NT2/D1 (cell line): ENCODE data around the gene ZNF48.

Experiments
- DNase-seq: peaks from one replicate; pipeline ENCODE4 v3.0.0-alpha.2; 2011; ENCODE audit warnings: low read depth, low spot score
- H3K27me3 ChIP-seq: 2 replicates; pipeline ENCODE4 v1.6.0; 2011; ENCODE audit warnings: mild to moderate bottlenecking; ENCODE audit not compliant: insufficient read length, insufficient read depth
- H3K36me3 ChIP-seq: 2 replicates; pipeline ENCODE4 v1.6.1; 2011; ENCODE audit warnings: mild to moderate bottlenecking, low read length, mixed read lengths; ENCODE audit not compliant: insufficient read depth, insufficient read length
- H3K4me1 ChIP-seq: 2 replicates; pipeline ENCODE4 v1.5.1; 2011; ENCODE audit not compliant: insufficient read depth, insufficient read length
- H3K4me3 ChIP-seq: 2 replicates; pipeline ENCODE4 v1.5.1; 2011; ENCODE audit warnings: low read depth; ENCODE audit not compliant: insufficient read length
- H3K9ac ChIP-seq: 2 replicates; pipeline ENCODE4 v1.6.0; 2011; ENCODE audit warnings: low read depth; ENCODE audit not compliant: insufficient read length
- H3K9me3 ChIP-seq: 2 replicates; pipeline ENCODE4 v1.5.1; 2011; ENCODE audit warnings: mild to moderate bottlenecking, low read length; ENCODE audit not compliant: insufficient read depth
- SUZ12 ChIP-seq: IDR thresholded peaks from 2 replicates; pipeline ENCODE4 v1.6.1; 2011; ENCODE audit not compliant: insufficient read length, insufficient read depth; ENCODE audit errors: extremely low read depth
- YY1 ChIP-seq: IDR thresholded peaks from 2 replicates; pipeline ENCODE4 v1.6.1; 2011; ENCODE audit not compliant: insufficient read length, insufficient read depth
- ZNF274 ChIP-seq: IDR thresholded peaks from 2 replicates; pipeline ENCODE4 v1.6.1; 2011; ENCODE audit warnings: mild to moderate bottlenecking, low read depth, low read length

ZNF48 gene

DNA sequence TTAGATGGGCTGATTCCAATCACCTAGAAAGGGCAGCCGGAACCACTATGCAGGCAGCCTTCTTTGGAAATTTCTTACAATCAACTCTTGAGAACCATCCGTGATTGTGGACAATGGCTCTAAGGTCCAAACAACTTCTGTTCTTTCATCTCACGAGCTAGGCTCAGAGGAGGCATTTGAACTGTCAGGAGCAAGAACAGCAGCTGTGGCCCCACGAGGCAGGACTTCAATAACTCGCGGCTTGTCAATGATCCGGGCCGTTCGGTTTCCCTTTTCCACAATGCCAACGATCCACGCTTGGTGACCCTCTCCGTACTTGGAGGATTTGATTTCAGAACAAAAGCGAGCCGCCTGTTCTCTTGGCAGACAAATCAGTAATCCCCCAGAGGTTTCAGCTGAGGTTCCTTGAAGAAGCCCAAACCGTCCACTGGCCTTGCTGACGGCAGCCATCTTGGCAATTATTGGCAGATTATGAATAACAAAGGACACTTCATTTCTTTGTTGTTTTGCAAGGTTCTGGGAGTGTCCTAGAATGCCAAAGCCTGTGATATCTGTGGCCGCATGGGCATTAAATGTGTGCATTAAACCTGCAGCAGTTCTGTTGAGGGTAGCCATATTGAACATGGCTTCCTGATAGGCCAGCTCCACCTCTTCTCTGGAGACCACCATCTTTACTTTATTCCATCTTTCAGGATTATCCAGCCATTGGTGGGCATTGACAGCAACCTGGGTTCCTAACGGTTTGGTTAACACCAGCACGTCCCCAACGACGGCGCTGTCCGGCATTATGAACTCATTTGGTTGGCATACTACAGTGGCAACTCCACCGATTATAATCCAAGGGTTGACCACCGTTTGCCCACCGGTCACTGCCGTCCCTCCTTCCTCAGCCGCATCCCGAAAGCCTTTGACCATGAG lies 49.3 kb downstream of the ZNF48 start:
- DNase-seq = no peak
- Histone ChIP-seq H3K9ac (peak overlapping the region; percentile 90), H3K27me3 (no peaks in the 10 kb centered on the region), H3K4me1 (peaks cover 6% of the 10 kb centered on the region), H3K36me3 (peaks cover 21% of the 10 kb centered on the region), H3K4me3 (peak overlapping the region; percentile 92), H3K9me3 (peaks cover 10% of the 10 kb centered on the region; the same call in 1 of the 2 replicates)
- no peak for TF ChIP-seq SUZ12
- TF ChIP-seq YY1 = peak; percentile 28

DNA sequence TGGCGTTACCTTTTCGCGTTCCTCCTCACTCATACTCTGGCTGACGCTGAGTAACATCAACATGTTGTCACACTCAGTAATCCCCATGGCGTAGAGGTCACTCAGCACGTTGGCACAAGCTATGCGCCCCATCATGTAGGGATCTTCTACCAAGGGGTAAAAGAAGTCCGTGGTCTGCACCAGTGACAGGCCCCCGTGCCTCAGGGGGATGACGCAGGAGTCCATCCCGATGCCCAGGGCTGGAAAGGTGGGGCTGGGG lies 49.9 kb downstream of the ZNF48 start:
- TF ChIP-seq ZNF274 (no peak), SUZ12 (no peak), YY1 (no peak)

DNA sequence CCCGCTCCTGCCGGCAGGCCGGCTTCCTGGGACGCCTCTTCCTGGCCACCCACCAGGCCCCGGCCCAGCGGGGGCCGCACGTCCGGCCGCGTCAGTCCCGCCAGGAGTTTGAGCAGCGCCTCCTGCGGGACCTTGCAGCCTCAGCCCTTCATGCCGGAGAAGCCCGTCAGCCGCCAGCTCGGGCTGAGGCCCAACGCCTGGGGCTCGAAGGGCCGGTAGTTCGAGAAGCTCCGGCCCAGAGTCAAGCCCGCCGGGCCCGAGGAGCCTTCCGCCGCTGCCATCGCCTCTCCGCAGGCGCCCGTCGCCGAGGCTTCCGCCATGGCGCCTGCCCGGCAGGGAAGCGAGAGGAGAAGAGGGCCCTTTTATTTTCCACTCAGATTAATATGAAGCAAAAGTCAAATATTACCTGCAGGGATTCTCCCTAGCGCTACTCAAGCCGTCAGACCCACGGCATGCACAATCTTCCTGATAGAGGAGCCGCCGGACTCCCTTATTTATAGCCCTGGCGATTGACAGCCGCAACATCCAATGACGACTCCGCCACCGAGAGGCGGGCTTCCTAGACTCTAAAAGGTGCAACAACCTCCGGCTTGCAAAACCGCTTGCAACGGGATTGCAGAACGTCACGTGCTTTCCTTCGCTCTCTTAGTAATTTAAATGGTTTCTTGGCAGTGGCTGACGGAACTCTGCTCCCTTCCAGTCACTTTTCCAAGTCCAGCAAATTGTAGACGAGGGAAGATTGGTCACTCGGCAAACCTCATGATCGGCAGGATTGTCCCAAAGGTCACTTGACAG lies 50.4 kb downstream of the ZNF48 start, which contains the start of gene SEPHS2:
Gene SEPHS2, minus strand, starts transcription at position 467 of the 795 bp plus-strand sequence. Its CDS starts 147 bp downstream, at position 320.
- no peaks in the 10 kb centered on the region for H3K27me3 ChIP-seq
- H3K4me1 ChIP-seq = peaks cover 6% of the 10 kb centered on the region
- peak within 1 kb of the TSS; percentile 92 for H3K4me3 ChIP-seq
- peaks cover 10% of the 10 kb centered on the region; the same call in 1 of the 2 replicates for H3K9me3 ChIP-seq
- H3K9ac ChIP-seq = peak within 1 kb of the TSS; percentile 90
- TF ChIP-seq YY1 = no peak
- no peak for TF ChIP-seq ZNF274
- peaks cover 21% of the 10 kb centered on the region for H3K36me3 ChIP-seq
- peak; percentile 95 for DNase-seq

More for the DNA sequence above, 49.9 kb downstream of the ZNF48 start:
- Histone ChIP-seq H3K4me1 (peaks cover 6% of the 10 kb centered on the region), H3K9ac (peak overlapping the region; percentile 90), H3K4me3 (peak overlapping the region; percentile 92), H3K36me3 (peaks cover 21% of the 10 kb centered on the region), H3K9me3 (peaks cover 10% of the 10 kb centered on the region; the same call in 1 of the 2 replicates), H3K27me3 (no peaks in the 10 kb centered on the region)
- DNase-seq = no peak

DNA sequence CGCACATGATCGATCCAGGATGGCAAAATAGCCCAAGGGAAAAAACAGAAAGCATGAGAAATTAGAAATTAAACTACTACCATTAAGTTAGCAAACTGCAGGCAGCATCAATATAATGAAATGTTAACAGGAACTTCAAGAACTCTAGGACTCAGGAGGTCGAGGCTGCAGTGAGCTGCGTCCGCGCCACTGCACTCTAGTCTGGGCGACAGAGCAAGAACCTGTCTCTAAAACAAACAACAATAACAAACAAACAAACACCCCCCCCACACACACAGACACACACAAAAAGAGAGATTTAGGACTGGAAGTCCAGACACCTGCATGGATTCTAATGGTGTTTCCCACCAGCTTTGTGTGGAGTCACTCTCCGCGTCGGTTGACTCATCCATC lies 51.0 kb downstream of the ZNF48 start:
- Histone ChIP-seq H3K27me3 (no peaks in the 10 kb centered on the region), H3K9me3 (peaks cover 10% of the 10 kb centered on the region; the same call in 1 of the 2 replicates), H3K9ac (no peak overlapping the region), H3K4me3 (peak overlapping the region; percentile 92), H3K4me1 (peaks cover 6% of the 10 kb centered on the region), H3K36me3 (peaks cover 21% of the 10 kb centered on the region)
- no peak for DNase-seq
- TF ChIP-seq YY1 (no peak), ZNF274 (no peak), SUZ12 (no peak)

DNA sequence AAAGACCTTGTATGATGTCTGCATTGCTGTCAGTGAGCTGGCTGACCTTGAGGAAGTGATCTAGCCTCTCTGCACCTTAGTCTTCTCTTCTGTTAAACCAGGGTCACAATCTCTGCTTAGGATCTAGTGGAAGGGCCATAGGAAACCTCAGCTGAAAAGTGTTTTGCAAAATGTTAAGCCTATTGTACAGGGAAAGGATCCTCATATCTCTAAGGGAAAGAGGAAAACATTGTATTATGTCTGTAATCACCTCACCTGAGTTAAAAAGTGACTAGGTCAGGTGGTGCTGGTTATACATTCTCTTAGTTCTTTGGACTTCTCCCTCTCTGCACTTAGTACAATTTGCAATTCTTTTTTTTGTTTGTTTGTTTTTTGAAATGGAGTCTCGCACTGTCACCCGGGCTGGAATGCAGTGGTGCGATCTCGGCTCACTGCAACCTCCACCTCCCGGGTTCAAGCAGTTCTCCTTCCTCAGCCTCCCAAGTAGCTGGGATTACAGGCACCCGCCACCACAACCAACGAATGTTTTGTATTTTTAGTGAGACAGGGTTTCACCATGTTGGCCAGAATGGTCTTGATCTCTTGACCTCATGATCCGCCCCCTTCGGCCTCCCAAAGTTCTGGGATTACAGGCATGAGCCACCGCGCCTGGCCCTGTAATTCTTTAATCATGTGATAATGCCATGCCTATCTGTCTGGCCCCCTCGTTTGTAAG lies 52.4 kb downstream of the ZNF48 start:
- TF ChIP-seq SUZ12 (no peak), YY1 (no peak), ZNF274 (no peak)
- Histone ChIP-seq H3K9me3 (peaks cover 10% of the 10 kb centered on the region; the same call in 1 of the 2 replicates), H3K27me3 (no peaks in the 10 kb centered on the region), H3K4me1 (peaks cover 6% of the 10 kb centered on the region), H3K9ac (no peak overlapping the region), H3K36me3 (peaks cover 21% of the 10 kb centered on the region), H3K4me3 (no peak overlapping the region)
- no peak for DNase-seq

DNA sequence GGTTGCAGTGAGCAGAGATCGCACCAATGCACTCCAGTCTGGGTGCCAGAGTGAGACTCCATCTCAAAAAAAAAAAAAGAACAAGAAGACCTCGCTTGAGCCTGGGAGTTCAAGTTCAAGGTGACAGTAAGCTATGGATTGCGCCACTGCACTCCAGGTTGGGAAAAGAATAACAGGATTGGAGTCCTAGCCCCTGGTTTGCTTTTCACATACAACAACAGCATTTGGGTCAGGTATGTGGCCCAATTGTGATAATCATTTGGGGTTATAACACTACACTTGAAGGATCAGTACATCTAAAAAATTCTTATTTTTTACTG lies 53.9 kb downstream of the ZNF48 start:
- Histone ChIP-seq H3K9ac (no peak overlapping the region), H3K9me3 (peaks cover 9% of the 10 kb centered on the region; the same call in 1 of the 2 replicates), H3K4me1 (peaks cover 6% of the 10 kb centered on the region), H3K4me3 (no peak overlapping the region), H3K27me3 (no peaks in the 10 kb centered on the region), H3K36me3 (peaks cover 9% of the 10 kb centered on the region)
- TF ChIP-seq SUZ12 (no peak), YY1 (no peak), ZNF274 (no peak)
- no peak for DNase-seq
